Right lobe of liver (tissue), 4 donors: ENCODE results near the gene ASTL.

Source experiments
- POLR2A ChIP-seq: fragments of 450-650 bp; IDR thresholded peaks from one replicate; pipeline ENCODE4 v1.6.1; 2017; ENCODE audit warnings: antibody characterized with exemption, mild to moderate bottlenecking
- TF ChIP-seq, protein P1 (sequence below), 4 donors: fragments of 200-600 bp in 3 of 4; fragments of 450-650 bp in 1 of 4; IDR thresholded peaks; one replicate each; pipeline versions ENCODE4 v1.5.1 to v1.8.0; 2016 to 2022; ENCODE audit warnings: antibody characterized with exemption in 4 of 4, mild to moderate bottlenecking in 2 of 4
- donor health status: DM: no; HTN: no; CAD: no.
- donor health status: DM: no; HTN: no; CAD: no.
- donor health status: DM: no; HTN: yes; CAD: no.

DNA sequence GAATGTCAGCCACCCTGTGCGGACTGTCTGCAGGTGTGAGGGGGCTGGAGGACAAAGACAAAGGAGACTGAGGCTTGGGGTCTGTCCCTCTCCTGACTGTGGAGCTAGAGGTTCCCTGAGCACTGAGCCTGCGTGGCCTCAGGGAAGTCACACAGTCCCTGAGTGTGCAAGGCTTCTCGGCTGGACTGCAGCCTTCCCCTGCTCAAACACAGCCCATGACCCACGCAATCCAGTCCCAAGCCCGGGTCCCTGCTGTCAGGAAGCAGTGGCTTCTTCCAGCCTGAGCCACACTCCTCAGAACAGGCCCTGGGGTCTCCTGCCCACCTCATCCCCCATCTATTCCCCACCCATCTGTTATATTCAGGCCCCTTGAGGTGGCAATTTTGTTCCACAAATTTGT is 2.7 kb downstream of the ASTL start:
- TF ChIP-seq, protein P1, sequence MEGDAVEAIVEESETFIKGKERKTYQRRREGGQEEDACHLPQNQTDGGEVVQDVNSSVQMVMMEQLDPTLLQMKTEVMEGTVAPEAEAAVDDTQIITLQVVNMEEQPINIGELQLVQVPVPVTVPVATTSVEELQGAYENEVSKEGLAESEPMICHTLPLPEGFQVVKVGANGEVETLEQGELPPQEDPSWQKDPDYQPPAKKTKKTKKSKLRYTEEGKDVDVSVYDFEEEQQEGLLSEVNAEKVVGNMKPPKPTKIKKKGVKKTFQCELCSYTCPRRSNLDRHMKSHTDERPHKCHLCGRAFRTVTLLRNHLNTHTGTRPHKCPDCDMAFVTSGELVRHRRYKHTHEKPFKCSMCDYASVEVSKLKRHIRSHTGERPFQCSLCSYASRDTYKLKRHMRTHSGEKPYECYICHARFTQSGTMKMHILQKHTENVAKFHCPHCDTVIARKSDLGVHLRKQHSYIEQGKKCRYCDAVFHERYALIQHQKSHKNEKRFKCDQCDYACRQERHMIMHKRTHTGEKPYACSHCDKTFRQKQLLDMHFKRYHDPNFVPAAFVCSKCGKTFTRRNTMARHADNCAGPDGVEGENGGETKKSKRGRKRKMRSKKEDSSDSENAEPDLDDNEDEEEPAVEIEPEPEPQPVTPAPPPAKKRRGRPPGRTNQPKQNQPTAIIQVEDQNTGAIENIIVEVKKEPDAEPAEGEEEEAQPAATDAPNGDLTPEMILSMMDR (IDR thresholded peaks at IDR 0.05): no peak
- TF ChIP-seq POLR2A: no peak
